IMR-90 (cell line): ENCODE measurements around the gene EIF2S1. TPM values are rescaled to one million over a fixed set of nuclear protein-coding genes. Genes with fewer than 3 reads are reported as not detected.

ENCODE experiments used
- ATAC-seq: fragments of 200-7000 bp; cut with Tn5 transposase; 2 replicates; pipeline ENCODE4 v1.9.1; 2020; ENCODE audit warnings: low read depth, mild to moderate bottlenecking, moderate library complexity
- BruUV-seq: library from RNA; stranded (reverse); fragments of 400-500 nt; replicated peaks from 2 replicates; lab custom pipeline; 2021; lab: Mats Ljungman, UMichigan
- CTCF ChIA-PET: fragments of 300-600 bp; formaldehyde crosslinking; extraction: SDS; loops from one replicate; lab custom pipeline; 2021; ENCODE audit warnings: antibody characterized with exemption; lab: Yijun Ruan, JAX
- POLR2A ChIA-PET: fragments of 300-600 bp; sonication (Branson Sonifier 250); formaldehyde crosslinking; loops from one replicate; lab custom pipeline; 2022; ENCODE audit warnings: antibody characterized with exemption; ENCODE audit not compliant: unreplicated experiment; lab: Charles Lee
- DNase-seq: peaks from one replicate; pipeline ENCODE4 v3.0.0; 2013
- H2AFZ ChIP-seq: replicated peaks from 2 replicates; pipeline ENCODE3; 2013; ENCODE audit warnings: low read length, mild to moderate bottlenecking; ENCODE audit not compliant: poor library complexity
- H2AK5ac ChIP-seq: 2 replicates; pipeline ENCODE4 v1.6.1; 2013; ENCODE audit warnings: low read depth, low read length, inconsistent platforms
- H2AK9ac ChIP-seq: replicated peaks from 2 replicates; pipeline ENCODE3; 2013; ENCODE audit warnings: mild to moderate bottlenecking, low read depth, low read length, moderate library complexity; ENCODE audit not compliant: poor library complexity
- H2BK120ac ChIP-seq: 2 replicates; pipeline ENCODE4 v1.6.1; 2013; ENCODE audit warnings: low read depth, low read length, inconsistent platforms
- H2BK15ac ChIP-seq: 3 replicates; pipeline ENCODE4 v1.6.1; 2013; ENCODE audit warnings: low read depth, low read length, inconsistent platforms
- H2BK20ac ChIP-seq: 2 replicates; pipeline ENCODE4 v1.6.1; 2013; ENCODE audit warnings: low read depth, mild to moderate bottlenecking, inconsistent platforms, low read length, moderate library complexity
- H2BK5ac ChIP-seq: 2 replicates; pipeline ENCODE4 v1.6.1; 2013; ENCODE audit warnings: mild to moderate bottlenecking, low read depth, low read length, inconsistent platforms; ENCODE audit not compliant: poor library complexity, severe bottlenecking
- H3K14ac ChIP-seq: replicated peaks from 2 replicates; pipeline ENCODE4 v1.6.1; 2013; ENCODE audit warnings: low read depth, low read length, inconsistent platforms
- H3K18ac ChIP-seq: 2 replicates; pipeline ENCODE4 v1.6.1; 2013; ENCODE audit warnings: low read depth, low read length, control low read depth
- H3K23ac ChIP-seq: 2 replicates; pipeline ENCODE4 v1.6.1; 2013; ENCODE audit warnings: low read depth, low read length, inconsistent platforms
- H3K27ac ChIP-seq: 2 replicates; pipeline ENCODE4 v1.5.1; 2013; ENCODE audit warnings: mild to moderate bottlenecking, control low read depth, low read length; ENCODE audit not compliant: insufficient read depth
- H3K27me3 ChIP-seq: 2 replicates; pipeline ENCODE4 v1.6.1; 2013; ENCODE audit warnings: low read length; ENCODE audit not compliant: control insufficient read depth, insufficient read depth
- H3K36me3 ChIP-seq: 2 replicates; pipeline ENCODE4 v1.6.1; 2013; ENCODE audit warnings: low read length, mixed read lengths; ENCODE audit not compliant: control insufficient read depth, insufficient read depth
- H3K4ac ChIP-seq: 2 replicates; pipeline ENCODE4 v1.6.1; 2013; ENCODE audit warnings: low read depth, low read length, inconsistent platforms
- H3K4me1 ChIP-seq: 2 replicates; pipeline ENCODE4 v1.6.1; 2013; ENCODE audit warnings: low read length, mixed read lengths; ENCODE audit not compliant: control insufficient read depth, insufficient read depth
- H3K4me2 ChIP-seq: 2 replicates; pipeline ENCODE4 v1.6.1; 2013; ENCODE audit warnings: low read depth, mild to moderate bottlenecking, control low read depth, low read length, moderate library complexity
- H3K4me3 ChIP-seq: 2 replicates; pipeline ENCODE4 v1.5.1; 2013; ENCODE audit warnings: low read depth, mild to moderate bottlenecking, control low read depth, low read length, moderate library complexity; ENCODE audit not compliant: insufficient read depth
- H3K56ac ChIP-seq: 2 replicates; pipeline ENCODE4 v1.6.1; 2013; ENCODE audit warnings: low read length, inconsistent platforms; ENCODE audit not compliant: insufficient read depth; ENCODE audit errors: extremely low read depth
- H3K79me1 ChIP-seq, 2 experiments: 2 replicates each; pipeline ENCODE4 v1.6.1; 2013; ENCODE audit warnings: low read length in 2 of 2, inconsistent platforms in 1 of 2, low read depth in 1 of 2
- H3K9ac ChIP-seq: 2 replicates; pipeline ENCODE4 v1.6.1; 2013; ENCODE audit warnings: low read depth, low read length, control low read depth
- H3K9me1 ChIP-seq: 2 replicates; pipeline ENCODE4 v1.6.1; 2013; ENCODE audit warnings: low read length, inconsistent platforms; ENCODE audit not compliant: insufficient read depth
- H3K9me3 ChIP-seq: 2 replicates; pipeline ENCODE4 v1.6.1; 2013; ENCODE audit warnings: low read length; ENCODE audit not compliant: control insufficient read depth, insufficient read depth
- H4K20me1 ChIP-seq: 2 replicates; pipeline ENCODE4 v1.6.1; 2013; ENCODE audit warnings: low read length, inconsistent platforms; ENCODE audit not compliant: insufficient read depth
- H4K5ac ChIP-seq: 2 replicates; pipeline ENCODE4 v1.6.1; 2013; ENCODE audit warnings: mild to moderate bottlenecking, low read depth, low read length, control low read depth
- H4K8ac ChIP-seq, 2 experiments: 2 replicates each; pipeline ENCODE4 v1.6.1; 2013; ENCODE audit warnings: low read depth in 2 of 2, low read length in 2 of 2, control low read depth in 1 of 2, inconsistent platforms in 1 of 2
- H4K91ac ChIP-seq: 2 replicates; pipeline ENCODE4 v1.6.1; 2013; ENCODE audit warnings: low read depth, low read length, inconsistent platforms; ENCODE audit not compliant: insufficient read depth
- POLR2A ChIP-seq: IDR thresholded peaks from 2 replicates; pipeline ENCODE4 v1.6.1; 2012; ENCODE audit warnings: mild to moderate bottlenecking, low read depth, low read length
- WGBS, 2 experiments: methylation state at CpG; one replicate each; pipeline versions ENCODE4 v1.1.5 to v1.1.7; 2013; ENCODE audit warnings: missing lambda C conversion rate in 2 of 2; ENCODE audit not compliant: insufficient read length in 1 of 2; ENCODE audit errors: extremely low coverage in 2 of 2; 5-methylcytosine and 5-hydroxymethylcytosine counted together
- dilution Hi-C: fragments of 300-500 bp; cut with HindIII; formaldehyde crosslinking; loops from one replicate; pipeline ENCODE4 v1.14.3; 2018; ENCODE audit warnings: low sequenced_read_pairs; ENCODE audit not compliant: unreplicated experiment
- in situ Hi-C: fragments of 300-500 bp; cut with MboI; formaldehyde crosslinking; loops from 3 replicates; pipeline ENCODE4 v1.14.3; 2019; ENCODE audit warnings: low sequenced_read_pairs, inconsistent platforms, mixed read lengths
- intact Hi-C: fragments of 100-400 bp; cut with micrococcal nuclease; formaldehyde crosslinking; loops from 2 replicates; pipeline ENCODE4 v1.10.0; 2022
- polyA plus RNA-seq, 3 experiments: library from polyadenylated mRNA; depleted of rRNA; stranded (reverse); fragments of >200 nt; gene quantifications; 2 replicates each; pipeline ENCODE4 v1.2.3, GENCODE V29; 2012; ENCODE audit warnings: low replicate concordance in 1 of 3
- total RNA-seq: library from RNA; depleted of rRNA; stranded (reverse); fragments of >200 nt; gene quantifications from 2 replicates; pipeline ENCODE4 v1.2.3, GENCODE V29; 2012

The EIF2S1 gene
- total and polyA plus RNA-seq, 2 of the 4 experiments (the other 2 are of a cell fraction) = 57.9 to 125 TPM

DNA sequence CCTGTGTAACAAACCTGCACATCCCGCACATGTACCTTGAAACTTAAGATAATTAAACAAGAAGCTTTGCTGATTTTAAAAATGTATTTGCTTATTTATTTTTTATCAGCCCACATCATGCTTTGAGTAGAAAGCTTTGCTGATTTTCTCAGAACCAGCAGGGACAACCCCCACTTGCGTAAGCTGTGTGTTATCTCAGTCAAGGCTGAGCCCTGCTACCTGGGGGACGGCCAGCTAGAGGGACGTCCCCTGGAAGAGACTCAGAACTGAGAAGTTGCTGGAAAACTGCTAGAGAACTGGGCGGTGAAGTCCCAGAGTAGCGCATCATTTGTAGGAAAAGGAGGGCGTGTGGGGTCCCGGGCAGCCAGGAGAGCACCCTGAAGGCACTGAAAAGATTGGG is 56.0 kb downstream of the EIF2S1 start:
- no peak overlapping the region for H3K23ac ChIP-seq
- H2BK20ac ChIP-seq = no peak overlapping the region
- H3K4me1 ChIP-seq = peaks cover 7% of the 10 kb centered on the region
- H2BK15ac ChIP-seq = no peak overlapping the region
- no peaks in the 10 kb centered on the region; the same call in 1 of the 2 replicates for H4K20me1 ChIP-seq
- no peak overlapping the region for H3K4me3 ChIP-seq
- no peak overlapping the region for H3K14ac ChIP-seq
- ChIA-PET POLR2A (no interaction called here), CTCF (no interaction called here)
- H2AK5ac ChIP-seq = no peak overlapping the region
- no peak overlapping the region for H3K56ac ChIP-seq
- no peak overlapping the region for H3K4me2 ChIP-seq
- intact Hi-C loops (no loop called here), in situ Hi-C loops (no loop called here), dilution Hi-C loops (no loop called here)
- no peak overlapping the region for H2AK9ac ChIP-seq
- no peak overlapping the region for H2AFZ ChIP-seq
- no peaks in the 10 kb centered on the region for H3K79me1 ChIP-seq
- no peaks in the 10 kb centered on the region for H3K36me3 ChIP-seq
- DNase-seq = no peak
- H2BK5ac ChIP-seq = no peak overlapping the region
- H3K18ac ChIP-seq = no peak overlapping the region
- H3K9me3 ChIP-seq = no peaks in the 10 kb centered on the region
- 84% methylated on average over 7 of the region's 8 CpGs; no CpG with 5 or more reads in 1 of the 2 experiments for WGBS, 2 experiments
- no peak overlapping the region for H4K5ac ChIP-seq
- no peak overlapping the region for H4K91ac ChIP-seq
- ATAC-seq = no peak
- BruUV-seq = no TSS peak
- H3K4ac ChIP-seq = no peak overlapping the region
- no peak overlapping the region for H3K9ac ChIP-seq
- no peak overlapping the region for H3K27ac ChIP-seq
- H3K9me1 ChIP-seq = peaks cover 18% of the 10 kb centered on the region; the same call in 1 of the 2 replicates
- no peak overlapping the region for H4K8ac ChIP-seq
- H2BK120ac ChIP-seq = no peak overlapping the region
- TF ChIP-seq POLR2A = no peak
- no peaks in the 10 kb centered on the region; the same call in 1 of the 2 replicates for H3K27me3 ChIP-seq
